IMR-90 (cell line): ENCODE measurements around the gene UVSSA. TPM values are rescaled to one million over a fixed set of nuclear protein-coding genes. Genes with fewer than 3 reads are reported as not detected.

ENCODE experiments used
- ATAC-seq: fragments of 200-7000 bp; cut with Tn5 transposase; 2 replicates; pipeline ENCODE4 v1.9.1; 2020; ENCODE audit warnings: low read depth, mild to moderate bottlenecking, moderate library complexity
- BruUV-seq: library from RNA; stranded (reverse); fragments of 400-500 nt; replicated peaks from 2 replicates; lab custom pipeline; 2021; lab: Mats Ljungman, UMichigan
- CTCF ChIA-PET: fragments of 300-600 bp; formaldehyde crosslinking; extraction: SDS; loops from one replicate; lab custom pipeline; 2021; ENCODE audit warnings: antibody characterized with exemption; lab: Yijun Ruan, JAX
- POLR2A ChIA-PET: fragments of 300-600 bp; sonication (Branson Sonifier 250); formaldehyde crosslinking; loops from one replicate; lab custom pipeline; 2022; ENCODE audit warnings: antibody characterized with exemption; ENCODE audit not compliant: unreplicated experiment; lab: Charles Lee
- DNase-seq: peaks from one replicate; pipeline ENCODE4 v3.0.0; 2013
- H2AFZ ChIP-seq: replicated peaks from 2 replicates; pipeline ENCODE3; 2013; ENCODE audit warnings: low read length, mild to moderate bottlenecking; ENCODE audit not compliant: poor library complexity
- H2AK5ac ChIP-seq: 2 replicates; pipeline ENCODE4 v1.6.1; 2013; ENCODE audit warnings: low read depth, low read length, inconsistent platforms
- H2AK9ac ChIP-seq: replicated peaks from 2 replicates; pipeline ENCODE3; 2013; ENCODE audit warnings: mild to moderate bottlenecking, low read depth, low read length, moderate library complexity; ENCODE audit not compliant: poor library complexity
- H2BK120ac ChIP-seq: 2 replicates; pipeline ENCODE4 v1.6.1; 2013; ENCODE audit warnings: low read depth, low read length, inconsistent platforms
- H2BK15ac ChIP-seq: 3 replicates; pipeline ENCODE4 v1.6.1; 2013; ENCODE audit warnings: low read depth, low read length, inconsistent platforms
- H2BK20ac ChIP-seq: 2 replicates; pipeline ENCODE4 v1.6.1; 2013; ENCODE audit warnings: low read depth, mild to moderate bottlenecking, inconsistent platforms, low read length, moderate library complexity
- H2BK5ac ChIP-seq: 2 replicates; pipeline ENCODE4 v1.6.1; 2013; ENCODE audit warnings: mild to moderate bottlenecking, low read depth, low read length, inconsistent platforms; ENCODE audit not compliant: poor library complexity, severe bottlenecking
- H3K14ac ChIP-seq: replicated peaks from 2 replicates; pipeline ENCODE4 v1.6.1; 2013; ENCODE audit warnings: low read depth, low read length, inconsistent platforms
- H3K18ac ChIP-seq: 2 replicates; pipeline ENCODE4 v1.6.1; 2013; ENCODE audit warnings: low read depth, low read length, control low read depth
- H3K23ac ChIP-seq: 2 replicates; pipeline ENCODE4 v1.6.1; 2013; ENCODE audit warnings: low read depth, low read length, inconsistent platforms
- H3K27ac ChIP-seq: 2 replicates; pipeline ENCODE4 v1.5.1; 2013; ENCODE audit warnings: mild to moderate bottlenecking, control low read depth, low read length; ENCODE audit not compliant: insufficient read depth
- H3K27me3 ChIP-seq: 2 replicates; pipeline ENCODE4 v1.6.1; 2013; ENCODE audit warnings: low read length; ENCODE audit not compliant: control insufficient read depth, insufficient read depth
- H3K36me3 ChIP-seq: 2 replicates; pipeline ENCODE4 v1.6.1; 2013; ENCODE audit warnings: low read length, mixed read lengths; ENCODE audit not compliant: control insufficient read depth, insufficient read depth
- H3K4ac ChIP-seq: 2 replicates; pipeline ENCODE4 v1.6.1; 2013; ENCODE audit warnings: low read depth, low read length, inconsistent platforms
- H3K4me1 ChIP-seq: 2 replicates; pipeline ENCODE4 v1.6.1; 2013; ENCODE audit warnings: low read length, mixed read lengths; ENCODE audit not compliant: control insufficient read depth, insufficient read depth
- H3K4me2 ChIP-seq: 2 replicates; pipeline ENCODE4 v1.6.1; 2013; ENCODE audit warnings: low read depth, mild to moderate bottlenecking, control low read depth, low read length, moderate library complexity
- H3K4me3 ChIP-seq: 2 replicates; pipeline ENCODE4 v1.5.1; 2013; ENCODE audit warnings: low read depth, mild to moderate bottlenecking, control low read depth, low read length, moderate library complexity; ENCODE audit not compliant: insufficient read depth
- H3K56ac ChIP-seq: 2 replicates; pipeline ENCODE4 v1.6.1; 2013; ENCODE audit warnings: low read length, inconsistent platforms; ENCODE audit not compliant: insufficient read depth; ENCODE audit errors: extremely low read depth
- H3K79me1 ChIP-seq, 2 experiments: 2 replicates each; pipeline ENCODE4 v1.6.1; 2013; ENCODE audit warnings: low read length in 2 of 2, inconsistent platforms in 1 of 2, low read depth in 1 of 2
- H3K9ac ChIP-seq: 2 replicates; pipeline ENCODE4 v1.6.1; 2013; ENCODE audit warnings: low read depth, low read length, control low read depth
- H3K9me1 ChIP-seq: 2 replicates; pipeline ENCODE4 v1.6.1; 2013; ENCODE audit warnings: low read length, inconsistent platforms; ENCODE audit not compliant: insufficient read depth
- H3K9me3 ChIP-seq: 2 replicates; pipeline ENCODE4 v1.6.1; 2013; ENCODE audit warnings: low read length; ENCODE audit not compliant: control insufficient read depth, insufficient read depth
- H4K20me1 ChIP-seq: 2 replicates; pipeline ENCODE4 v1.6.1; 2013; ENCODE audit warnings: low read length, inconsistent platforms; ENCODE audit not compliant: insufficient read depth
- H4K5ac ChIP-seq: 2 replicates; pipeline ENCODE4 v1.6.1; 2013; ENCODE audit warnings: mild to moderate bottlenecking, low read depth, low read length, control low read depth
- H4K8ac ChIP-seq, 2 experiments: 2 replicates each; pipeline ENCODE4 v1.6.1; 2013; ENCODE audit warnings: low read depth in 2 of 2, low read length in 2 of 2, control low read depth in 1 of 2, inconsistent platforms in 1 of 2
- H4K91ac ChIP-seq: 2 replicates; pipeline ENCODE4 v1.6.1; 2013; ENCODE audit warnings: low read depth, low read length, inconsistent platforms; ENCODE audit not compliant: insufficient read depth
- BHLHE40 ChIP-seq: fragments of 150-350 bp; IDR thresholded peaks from 2 replicates; pipeline ENCODE4 v1.6.1; 2016; ENCODE audit warnings: mild to moderate bottlenecking, low read depth, low read length
- FOS ChIP-seq: fragments of 150-350 bp; IDR thresholded peaks from 2 replicates; pipeline ENCODE4 v1.6.1; 2016; ENCODE audit warnings: low read depth, low read length
- WGBS, 2 experiments: methylation state at CpG; one replicate each; pipeline versions ENCODE4 v1.1.5 to v1.1.7; 2013; ENCODE audit warnings: missing lambda C conversion rate in 2 of 2; ENCODE audit not compliant: insufficient read length in 1 of 2; ENCODE audit errors: extremely low coverage in 2 of 2; 5-methylcytosine and 5-hydroxymethylcytosine counted together
- dilution Hi-C: fragments of 300-500 bp; cut with HindIII; formaldehyde crosslinking; loops from one replicate; pipeline ENCODE4 v1.14.3; 2018; ENCODE audit warnings: low sequenced_read_pairs; ENCODE audit not compliant: unreplicated experiment
- in situ Hi-C: fragments of 300-500 bp; cut with MboI; formaldehyde crosslinking; loops from 3 replicates; pipeline ENCODE4 v1.14.3; 2019; ENCODE audit warnings: low sequenced_read_pairs, inconsistent platforms, mixed read lengths
- intact Hi-C: fragments of 100-400 bp; cut with micrococcal nuclease; formaldehyde crosslinking; loops from 2 replicates; pipeline ENCODE4 v1.10.0; 2022
- polyA plus RNA-seq, 3 experiments: library from polyadenylated mRNA; depleted of rRNA; stranded (reverse); fragments of >200 nt; gene quantifications; 2 replicates each; pipeline ENCODE4 v1.2.3, GENCODE V29; 2012; ENCODE audit warnings: low replicate concordance in 1 of 3
- total RNA-seq: library from RNA; depleted of rRNA; stranded (reverse); fragments of >200 nt; gene quantifications from 2 replicates; pipeline ENCODE4 v1.2.3, GENCODE V29; 2012
- TF ChIP-seq, protein P1 (sequence below): fragments of 150-350 bp; IDR thresholded peaks from 2 replicates; pipeline ENCODE4 v1.6.1; 2016; ENCODE audit warnings: low read depth, mild to moderate bottlenecking, low read length, moderate library complexity, borderline replicate concordance

The UVSSA gene
- total and polyA plus RNA-seq, 2 of the 4 experiments (the other 2 are of a cell fraction), result 1.4 to 8.4 TPM

- intact Hi-C loops, result loop anchor here (1.0 to 5.0 kb wide), 3 partner anchors 37 to 334 kb away; partner anchors contain the start of genes CTBP1 and FGFRL1
- Histone ChIP-seq H3K14ac (peak overlapping the region; percentile 91), H4K91ac (peak overlapping the region; percentile 90), H3K4me1 (peaks cover 5% of the 10 kb centered on the region), H3K4ac (peak overlapping the region; percentile 89), H3K9me3 (peaks cover 3% of the 10 kb centered on the region; the same call in 1 of the 2 replicates), H4K8ac (peak overlapping the region; percentile 93 to 96), H3K56ac (peak overlapping the region; percentile 80), H2BK15ac (no peak overlapping the region), H3K79me1 (peaks cover 34 to 58% of the 10 kb centered on the region in 2 experiments), H4K5ac (peak overlapping the region; percentile 77), H2BK120ac (peak overlapping the region; percentile 61; the same call in 1 of the 2 replicates), H3K27ac (peak overlapping the region; percentile 91), H3K4me2 (peak overlapping the region; percentile 98), H2AK5ac (peak overlapping the region; percentile 93), H3K23ac (peak overlapping the region; percentile 89), H2BK20ac (no peak overlapping the region), H3K18ac (no peak overlapping the region; the same call in 1 of the 2 replicates), H2BK5ac (peak overlapping the region; percentile 76), H3K4me3 (peak overlapping the region; percentile 84), H3K9ac (peak overlapping the region; percentile 88), H4K20me1 (peaks cover 7% of the 10 kb centered on the region; the same call in 1 of the 2 replicates), H2AK9ac (peak overlapping the region; percentile 99), H3K36me3 (peaks cover 12% of the 10 kb centered on the region), H3K9me1 (peaks cover 9% of the 10 kb centered on the region; the same call in 1 of the 2 replicates), H3K27me3 (no peaks in the 10 kb centered on the region), H2AFZ (peak overlapping the region; percentile 94)
- TF ChIP-seq FOS (no peak), BHLHE40 (no peak)
- TF ChIP-seq, protein P1, sequence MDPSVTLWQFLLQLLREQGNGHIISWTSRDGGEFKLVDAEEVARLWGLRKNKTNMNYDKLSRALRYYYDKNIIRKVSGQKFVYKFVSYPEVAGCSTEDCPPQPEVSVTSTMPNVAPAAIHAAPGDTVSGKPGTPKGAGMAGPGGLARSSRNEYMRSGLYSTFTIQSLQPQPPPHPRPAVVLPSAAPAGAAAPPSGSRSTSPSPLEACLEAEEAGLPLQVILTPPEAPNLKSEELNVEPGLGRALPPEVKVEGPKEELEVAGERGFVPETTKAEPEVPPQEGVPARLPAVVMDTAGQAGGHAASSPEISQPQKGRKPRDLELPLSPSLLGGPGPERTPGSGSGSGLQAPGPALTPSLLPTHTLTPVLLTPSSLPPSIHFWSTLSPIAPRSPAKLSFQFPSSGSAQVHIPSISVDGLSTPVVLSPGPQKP, result no peak
- TSS peak; percentile 30 for BruUV-seq
- in situ Hi-C loops, result no loop called here
- 1% methylated on average over 33 of the region's 76 CpGs; no CpG with 5 or more reads in 1 of the 2 experiments for WGBS, 2 experiments
- dilution Hi-C loops, result no loop called here
- POLR2A ChIA-PET, result interaction anchor here (1.1 kb wide), 1 partner anchor 10 kb away, joined by 3 read pairs; no protein-coding TSS in a partner anchor
- peak; percentile 16 for DNase-seq
- CTCF ChIA-PET, result interaction anchor here (0.9 kb wide), 1 partner anchor 215 kb away, joined by 4 read pairs; no protein-coding TSS in a partner anchor
- peak; percentile 8 for ATAC-seq
These were observed 866 bp upstream of the UVSSA start for GRCh38 chr4:1345903-1346780.
